HUES6 (cell line): ENCODE data around the gene DNPH1.

Experiments
- H3K27ac ChIP-seq: 2 replicates; pipeline ENCODE4 v1.7.0; 2013; ENCODE audit warnings: low read depth, mild to moderate bottlenecking, low read length, inconsistent platforms
- H3K27me3 ChIP-seq: 2 replicates; pipeline ENCODE4 v1.6.1; 2013; ENCODE audit warnings: low read length; ENCODE audit not compliant: control insufficient read depth, insufficient read depth
- H3K36me3 ChIP-seq: 2 replicates; pipeline ENCODE4 v1.6.1; 2013; ENCODE audit warnings: low read length; ENCODE audit not compliant: control insufficient read depth, insufficient read depth
- H3K4me1 ChIP-seq: 2 replicates; pipeline ENCODE4 v1.6.1; 2013; ENCODE audit warnings: low read length; ENCODE audit not compliant: control insufficient read depth, insufficient read depth
- H3K4me3 ChIP-seq: 2 replicates; pipeline ENCODE4 v1.5.1; 2013; ENCODE audit warnings: low read depth, low read length
- H3K9ac ChIP-seq: one replicate; pipeline ENCODE4 v1.6.1; 2013; ENCODE audit warnings: mild to moderate bottlenecking, low read length
- H3K9me3 ChIP-seq: 2 replicates; pipeline ENCODE4 v1.6.1; 2013; ENCODE audit warnings: low read depth, low read length; ENCODE audit not compliant: control insufficient read depth, insufficient read depth

The DNPH1 gene

GRCh38 chr6:43240950-43241349, 11.7 kb upstream of the DNPH1 start:
- no peak overlapping the region for H3K4me3 ChIP-seq
- peaks cover 80% of the 10 kb centered on the region for H3K27me3 ChIP-seq
- H3K27ac ChIP-seq, result no peak overlapping the region
- no peaks in the 10 kb centered on the region for H3K9me3 ChIP-seq
- 0 out of 2 replicates have a peak, but pooled peaks cover under 1% of the 10 kb centered on the region for H3K4me1 ChIP-seq
- no peak overlapping the region for H3K9ac ChIP-seq
- no peaks in the 10 kb centered on the region for H3K36me3 ChIP-seq

- Histone ChIP-seq H3K36me3 (no peaks in the 10 kb centered on the region), H3K4me3 (no peak overlapping the region), H3K4me1 (no peaks in the 10 kb centered on the region), H3K9ac (no peak overlapping the region), H3K27ac (no peak overlapping the region), H3K9me3 (no peaks in the 10 kb centered on the region), H3K27me3 (peaks cover 61% of the 10 kb centered on the region)
Measured at GRCh38 chr6:43239054-43239453, 9.8 kb upstream of the DNPH1 start.

- Histone ChIP-seq H3K9me3 (no peaks in the 10 kb centered on the region), H3K27me3 (peaks cover 49% of the 10 kb centered on the region), H3K4me1 (no peaks in the 10 kb centered on the region), H3K9ac (no peak overlapping the region), H3K4me3 (no peak overlapping the region), H3K27ac (no peak overlapping the region), H3K36me3 (no peaks in the 10 kb centered on the region)
Measured at GRCh38 chr6:43235841-43236240, 6.6 kb upstream of the DNPH1 start.

- Histone ChIP-seq H3K9ac (no peak overlapping the region), H3K27me3 (peaks cover 34% of the 10 kb centered on the region), H3K36me3 (no peaks in the 10 kb centered on the region), H3K27ac (no peak overlapping the region), H3K4me3 (no peak overlapping the region), H3K4me1 (peaks cover 7% of the 10 kb centered on the region; the same call in 1 of the 2 replicates), H3K9me3 (no peaks in the 10 kb centered on the region)
Measured at GRCh38 chr6:43231735-43232450, 2.6 kb upstream of the DNPH1 start.

GRCh38 chr6:43231053-43231452, 1.8 kb upstream of the DNPH1 start:
- H3K9ac ChIP-seq, result no peak overlapping the region
- peaks cover 34% of the 10 kb centered on the region for H3K27me3 ChIP-seq
- no peak overlapping the region for H3K27ac ChIP-seq
- H3K9me3 ChIP-seq, result no peaks in the 10 kb centered on the region
- H3K36me3 ChIP-seq, result peaks cover 5% of the 10 kb centered on the region
- H3K4me1 ChIP-seq, result peaks cover 7% of the 10 kb centered on the region; the same call in 1 of the 2 replicates
- H3K4me3 ChIP-seq, result no peak overlapping the region

GRCh38 chr6:43229803-43230620, 731 bp upstream of the DNPH1 start:
- H3K4me1 ChIP-seq, result peaks cover 7% of the 10 kb centered on the region; the same call in 1 of the 2 replicates
- peaks cover 34% of the 10 kb centered on the region for H3K27me3 ChIP-seq
- H3K4me3 ChIP-seq, result peak overlapping the region; percentile 71
- H3K9ac ChIP-seq, result no peak overlapping the region
- H3K9me3 ChIP-seq, result no peaks in the 10 kb centered on the region
- peaks cover 12% of the 10 kb centered on the region for H3K36me3 ChIP-seq
- no peak overlapping the region for H3K27ac ChIP-seq

- H3K27ac ChIP-seq, result no peak overlapping the region
- H3K9me3 ChIP-seq, result no peaks in the 10 kb centered on the region
- peaks cover 29% of the 10 kb centered on the region for H3K36me3 ChIP-seq
- peaks cover 20% of the 10 kb centered on the region for H3K27me3 ChIP-seq
- H3K4me1 ChIP-seq, result peaks cover 7% of the 10 kb centered on the region; the same call in 1 of the 2 replicates
- H3K9ac ChIP-seq, result no peak overlapping the region
- no peak overlapping the region for H3K4me3 ChIP-seq
Measured at GRCh38 chr6:43226192-43226851, 3.0 kb downstream of the DNPH1 start.

GRCh38 chr6:43223175-43223574, 6.1 kb downstream of the DNPH1 start:
- Histone ChIP-seq H3K9ac (no peak overlapping the region), H3K4me1 (no peaks in the 10 kb centered on the region; the same call in 1 of the 2 replicates), H3K4me3 (no peak overlapping the region), H3K36me3 (peaks cover 37% of the 10 kb centered on the region), H3K9me3 (no peaks in the 10 kb centered on the region), H3K27ac (no peak overlapping the region), H3K27me3 (no peaks in the 10 kb centered on the region)

- H3K9me3 ChIP-seq, result no peaks in the 10 kb centered on the region
- H3K27ac ChIP-seq, result no peak overlapping the region
- no peak overlapping the region for H3K4me3 ChIP-seq
- no peaks in the 10 kb centered on the region for H3K27me3 ChIP-seq
- H3K4me1 ChIP-seq, result no peaks in the 10 kb centered on the region; the same call in 1 of the 2 replicates
- peaks cover 37% of the 10 kb centered on the region for H3K36me3 ChIP-seq
- no peak overlapping the region for H3K9ac ChIP-seq
Measured at GRCh38 chr6:43222418-43223059, 6.7 kb downstream of the DNPH1 start.

GRCh38 chr6:43221046-43221972, 8.0 kb downstream of the DNPH1 start:
- Histone ChIP-seq H3K27ac (no peak overlapping the region), H3K9ac (no peak overlapping the region), H3K4me3 (no peak overlapping the region), H3K4me1 (no peaks in the 10 kb centered on the region; the same call in 1 of the 2 replicates), H3K36me3 (peaks cover 35% of the 10 kb centered on the region), H3K27me3 (no peaks in the 10 kb centered on the region), H3K9me3 (no peaks in the 10 kb centered on the region)
